Measurements from ENCODE around the gene RBKS. TPM values are rescaled to one million over a fixed set of nuclear protein-coding genes. Genes with fewer than 3 reads are reported as not detected.

Gene RBKS
- total RNA-seq, 2 experiments from 2014 or later, result 7.2 to 8.9 TPM

DNA sequence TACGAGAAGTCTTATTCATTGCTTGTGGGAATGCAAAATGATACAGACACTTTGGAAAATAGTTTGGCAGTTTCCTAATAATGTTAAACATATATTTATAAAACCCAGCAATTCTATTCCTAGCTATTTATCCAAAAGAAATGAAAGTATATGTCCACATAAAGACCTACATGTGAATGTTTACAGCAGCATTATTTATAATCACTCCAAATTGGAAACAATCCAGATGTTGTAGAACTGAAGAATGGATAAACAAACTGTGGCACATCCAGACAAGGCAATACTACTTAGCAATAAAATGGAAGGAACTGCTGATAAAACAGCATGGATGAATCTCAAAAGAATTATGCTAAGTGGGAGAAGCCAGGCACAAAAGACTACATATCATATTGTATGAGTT lies 99.4 kb downstream of the RBKS start:
- no peaks in the 10 kb centered on the region for H3K27me3 Mint-ChIP-seq
- intact Hi-C loops (cut with micrococcal nuclease), result no loop called here
- no peaks in the 10 kb centered on the region for H3K9me3 Mint-ChIP-seq
- H3K4me3 Mint-ChIP-seq, result no peak overlapping the region
- TF ChIP-seq, protein P1, sequence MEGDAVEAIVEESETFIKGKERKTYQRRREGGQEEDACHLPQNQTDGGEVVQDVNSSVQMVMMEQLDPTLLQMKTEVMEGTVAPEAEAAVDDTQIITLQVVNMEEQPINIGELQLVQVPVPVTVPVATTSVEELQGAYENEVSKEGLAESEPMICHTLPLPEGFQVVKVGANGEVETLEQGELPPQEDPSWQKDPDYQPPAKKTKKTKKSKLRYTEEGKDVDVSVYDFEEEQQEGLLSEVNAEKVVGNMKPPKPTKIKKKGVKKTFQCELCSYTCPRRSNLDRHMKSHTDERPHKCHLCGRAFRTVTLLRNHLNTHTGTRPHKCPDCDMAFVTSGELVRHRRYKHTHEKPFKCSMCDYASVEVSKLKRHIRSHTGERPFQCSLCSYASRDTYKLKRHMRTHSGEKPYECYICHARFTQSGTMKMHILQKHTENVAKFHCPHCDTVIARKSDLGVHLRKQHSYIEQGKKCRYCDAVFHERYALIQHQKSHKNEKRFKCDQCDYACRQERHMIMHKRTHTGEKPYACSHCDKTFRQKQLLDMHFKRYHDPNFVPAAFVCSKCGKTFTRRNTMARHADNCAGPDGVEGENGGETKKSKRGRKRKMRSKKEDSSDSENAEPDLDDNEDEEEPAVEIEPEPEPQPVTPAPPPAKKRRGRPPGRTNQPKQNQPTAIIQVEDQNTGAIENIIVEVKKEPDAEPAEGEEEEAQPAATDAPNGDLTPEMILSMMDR (IDR thresholded peaks at IDR 0.05), result no peak
- no peaks in the 10 kb centered on the region for H3K4me1 Mint-ChIP-seq (ENCODE audit: low read depth)
- DNase-seq, result no peak
- ChIA-PET CTCF (interaction anchor here (1.0 kb wide), 1 partner anchor 14 kb away, joined by 3 read pairs; no protein-coding TSS in a partner anchor), POLR2A (no interaction called here)
- no peak overlapping the region for H3K27ac Mint-ChIP-seq
- ATAC-seq, result no peak
- no peaks in the 10 kb centered on the region for H3K36me3 Mint-ChIP-seq (ENCODE audit: low read depth)

DNA sequence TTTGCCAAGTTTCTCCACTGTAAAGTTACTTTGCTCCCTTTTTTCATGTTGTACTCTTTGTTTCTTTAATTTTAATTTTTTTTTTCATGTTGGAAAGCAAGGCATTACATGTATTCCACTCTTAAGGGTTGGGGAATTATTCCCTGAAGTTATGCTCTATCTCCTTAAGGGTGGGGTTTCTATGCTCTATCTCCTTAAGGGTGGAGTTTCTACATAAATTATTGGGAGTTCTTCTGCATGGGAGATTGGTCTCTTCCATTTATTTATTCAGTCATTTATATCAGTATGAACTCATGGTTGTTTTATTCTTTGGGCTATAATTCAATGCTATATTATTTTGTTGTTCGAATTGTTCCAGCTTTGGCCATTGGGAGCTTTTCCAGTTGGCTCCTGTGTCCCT lies 107.5 kb downstream of the RBKS start:
- no peak overlapping the region for H3K27ac Mint-ChIP-seq

DNA sequence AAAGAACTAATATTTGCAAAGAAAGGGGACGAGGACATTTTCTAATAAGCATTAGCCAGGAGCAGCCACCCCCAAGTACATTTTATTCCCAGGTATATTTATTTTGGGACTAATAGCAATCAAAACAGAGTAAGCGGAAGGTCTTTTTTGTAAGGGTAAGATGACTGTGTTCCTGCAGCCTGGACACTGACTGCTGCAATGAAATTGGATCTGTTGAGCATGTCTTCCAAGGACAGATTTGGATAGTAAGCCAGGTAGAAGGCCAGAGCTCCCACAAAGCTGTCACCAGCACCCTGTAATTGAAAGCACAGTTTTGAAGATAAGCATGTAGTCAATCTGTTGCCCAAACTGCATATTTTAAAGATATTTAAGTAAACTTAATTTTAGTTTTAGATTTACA lies 108.7 kb downstream of the RBKS start:
- ChIA-PET CTCF (interaction anchor here (0.6 to 0.9 kb wide), 2 partner anchors 11 to 78 kb away, joined by 3 read pairs; no protein-coding TSS in a partner anchor), POLR2A (interaction anchor here (1.3 kb wide), 1 partner anchor 10 kb away, joined by 3 read pairs; no protein-coding TSS in a partner anchor)
- intact Hi-C loops (cut with micrococcal nuclease), result no loop called here
- TF ChIP-seq, protein P1 (IDR thresholded peaks at IDR 0.05), result no peak
- DNase-seq, result no peak
- Mint-ChIP-seq H3K36me3 (ENCODE audit: low read depth) (peaks cover 28% of the 10 kb centered on the region), H3K4me3 (no peak overlapping the region), H3K4me1 (ENCODE audit: low read depth) (peaks cover 18% of the 10 kb centered on the region), H3K9me3 (no peaks in the 10 kb centered on the region), H3K27me3 (no peaks in the 10 kb centered on the region), H3K27ac (no peak overlapping the region)
- no peak for ATAC-seq

More for the DNA sequence above, 107.5 kb downstream of the RBKS start:
- CTCF ChIA-PET, result no interaction called here
- DNase-seq (no peak), ATAC-seq (no peak)
- intact Hi-C loops (cut with micrococcal nuclease), result no loop called here
- TF ChIP-seq, protein P1 (IDR thresholded peaks at IDR 0.05), result no peak
- Mint-ChIP-seq H3K27me3 (no peaks in the 10 kb centered on the region), H3K9me3 (no peaks in the 10 kb centered on the region), H3K4me3 (no peak overlapping the region), H3K36me3 (ENCODE audit: low read depth) (peaks cover 22% of the 10 kb centered on the region), H3K4me1 (ENCODE audit: low read depth) (peaks cover 11% of the 10 kb centered on the region)
- POLR2A ChIA-PET, result interaction anchor here (1.3 kb wide), 1 partner anchor 11 kb away, joined by 3 read pairs; no protein-coding TSS in a partner anchor

DNA sequence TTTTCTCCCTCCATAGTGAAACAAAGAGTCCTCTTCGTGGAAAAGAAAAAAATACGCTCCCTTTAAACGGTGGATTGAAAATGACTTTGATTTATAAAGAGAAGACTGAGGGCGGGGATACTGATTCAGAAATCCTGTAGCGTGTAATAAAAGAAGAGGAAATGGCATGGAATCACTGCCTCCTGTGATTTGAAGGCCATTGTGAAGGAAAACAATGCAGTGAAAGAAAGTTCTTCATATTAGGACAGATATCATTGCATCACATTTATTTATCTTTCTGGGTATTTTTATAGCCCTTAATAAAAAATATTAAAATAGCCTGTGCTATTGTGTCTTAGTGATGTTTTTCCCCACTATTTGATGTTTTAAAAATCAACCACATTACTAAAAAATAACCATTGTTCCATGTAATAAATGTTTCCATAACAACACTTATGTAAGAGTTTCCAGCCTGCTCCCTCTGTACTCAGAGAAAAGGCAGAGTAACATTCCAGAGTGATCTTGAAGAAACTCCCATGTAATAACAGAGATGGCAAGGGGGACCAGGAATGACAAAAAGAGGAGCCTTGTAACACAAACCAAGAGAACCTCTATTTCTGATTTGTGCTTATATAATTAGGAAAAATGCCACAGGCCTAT lies 110.7 kb downstream of the RBKS start:
- peak overlapping the region; percentile 39 for H3K27ac Mint-ChIP-seq
- no peak for ATAC-seq
- POLR2A ChIA-PET, result interaction anchor here (0.7 kb wide), 1 partner anchor 192 kb away, joined by 4 read pairs; no protein-coding TSS in a partner anchor
- intact Hi-C loops (cut with micrococcal nuclease), result no loop called here
- peaks cover 40% of the 10 kb centered on the region for H3K36me3 Mint-ChIP-seq (ENCODE audit: low read depth)
- DNase-seq, result no peak
- TF ChIP-seq, protein P1 (IDR thresholded peaks at IDR 0.05), result no peak
- no peaks in the 10 kb centered on the region for H3K9me3 Mint-ChIP-seq
- no peak overlapping the region for H3K4me3 Mint-ChIP-seq
- H3K4me1 Mint-ChIP-seq (ENCODE audit: low read depth), result peaks cover 28% of the 10 kb centered on the region
- no peaks in the 10 kb centered on the region for H3K27me3 Mint-ChIP-seq
- CTCF ChIA-PET, result no interaction called here

DNA sequence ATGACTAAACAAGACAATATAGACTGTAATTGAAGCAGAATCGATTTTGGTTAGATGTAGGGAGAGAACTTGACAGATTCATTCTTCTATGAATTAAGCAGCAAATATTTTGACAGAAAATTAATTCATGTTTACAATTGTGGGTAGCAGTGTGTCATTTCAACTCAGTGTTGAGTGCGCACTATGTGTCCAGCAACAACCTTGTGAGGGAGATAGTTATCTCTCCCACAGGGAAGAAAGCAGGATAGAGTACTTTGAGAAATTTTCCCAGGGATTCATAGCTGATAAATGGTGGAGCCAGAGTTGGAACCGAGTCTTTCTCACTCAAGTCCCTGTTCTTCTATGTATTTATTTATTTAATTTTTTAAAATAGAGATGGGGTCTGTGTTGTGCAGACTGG lies 113.5 kb downstream of the RBKS start:
- DNase-seq (no peak), ATAC-seq (no peak)
- intact Hi-C loops (cut with micrococcal nuclease), result no loop called here
- no peaks in the 10 kb centered on the region for H3K9me3 Mint-ChIP-seq
- H3K4me3 Mint-ChIP-seq, result no peak overlapping the region
- H3K27ac Mint-ChIP-seq, result no peak overlapping the region
- H3K4me1 Mint-ChIP-seq (ENCODE audit: low read depth), result peaks cover 47% of the 10 kb centered on the region
- H3K27me3 Mint-ChIP-seq, result no peaks in the 10 kb centered on the region
- H3K36me3 Mint-ChIP-seq (ENCODE audit: low read depth), result peaks cover 50% of the 10 kb centered on the region
- POLR2A ChIA-PET, result no interaction called here
- TF ChIP-seq, protein P1 (IDR thresholded peaks at IDR 0.05), result no peak
- CTCF ChIA-PET, result interaction anchor here (1.2 to 1.6 kb wide), 2 partner anchors 14 to 22 kb away, joined by 3 read pairs; no protein-coding TSS in a partner anchor

Data from activated CD8-positive, alpha-beta T cell treated with anti-CD3 and anti-CD28 coated beads for 36 hours (primary cell).